KBM-7 (cell line): ENCODE measurements around the gene SEC16A.

ENCODE experiments used
- DNase-seq: peaks from one replicate; pipeline ENCODE4 v3.0.0-alpha.2; 2015
- in situ Hi-C: fragments of 300-500 bp; cut with MboI; formaldehyde crosslinking; loops from 2 replicates; pipeline ENCODE4 v1.14.3; 2020; ENCODE audit warnings: low sequenced_read_pairs, low pct_unique_long_range_greater_than_20kb, mixed read lengths

Gene SEC16A

GRCh38 chr9:136506425-136506824 is 23.6 kb upstream of the SEC16A start:
- in situ Hi-C loops: loop anchor here (10.0 kb wide), 1 partner anchor 118 kb away; no protein-coding TSS in a partner anchor

GRCh38 chr9:136505406-136506403 is 22.9 kb upstream of the SEC16A start:
- no peak for DNase-seq

More at GRCh38 chr9:136506425-136506824, 23.6 kb upstream of the SEC16A start:
- DNase-seq: no peak

GRCh38 chr9:136504512-136505348 is 21.9 kb upstream of the SEC16A start:
- DNase-seq: no peak
- in situ Hi-C loops: loop anchor here (10.0 kb wide), 1 partner anchor 120 kb away; no protein-coding TSS in a partner anchor

More at GRCh38 chr9:136505406-136506403, 22.9 kb upstream of the SEC16A start:
- in situ Hi-C loops: loop anchor here (10.0 kb wide), 1 partner anchor 119 kb away; no protein-coding TSS in a partner anchor

GRCh38 chr9:136502940-136503550 is 20.2 kb upstream of the SEC16A start:
- DNase-seq: no peak
- in situ Hi-C loops: loop anchor here (10.0 kb wide), 1 partner anchor 122 kb away; no protein-coding TSS in a partner anchor

- in situ Hi-C loops: loop anchor here (10.0 kb wide), 1 partner anchor 123 kb away; no protein-coding TSS in a partner anchor
- DNase-seq: no peak
These were observed 19.4 kb upstream of the SEC16A start for GRCh38 chr9:136502196-136502595.

- DNase-seq: no peak
- in situ Hi-C loops: loop anchor here (10.0 kb wide), 1 partner anchor 123 kb away; no protein-coding TSS in a partner anchor
These were observed 18.8 kb upstream of the SEC16A start for GRCh38 chr9:136501686-136502085.

- DNase-seq: no peak
- in situ Hi-C loops: loop anchor here (10.0 kb wide), 1 partner anchor 125 kb away; no protein-coding TSS in a partner anchor
These were observed 17.4 kb upstream of the SEC16A start for GRCh38 chr9:136499935-136500910.

GRCh38 chr9:136499071-136499934 is 16.5 kb upstream of the SEC16A start:
- in situ Hi-C loops: no loop called here
- no peak for DNase-seq

- in situ Hi-C loops: no loop called here
- DNase-seq: no peak
These were observed 15.3 kb upstream of the SEC16A start for GRCh38 chr9:136497916-136498695.

- in situ Hi-C loops: no loop called here
- no peak for DNase-seq
These were observed 14.2 kb upstream of the SEC16A start for GRCh38 chr9:136496801-136497620.

GRCh38 chr9:136496181-136496580 is 13.3 kb upstream of the SEC16A start:
- no peak for DNase-seq
- in situ Hi-C loops: no loop called here

- in situ Hi-C loops: no loop called here
These were observed 12.5 kb upstream of the SEC16A start for GRCh38 chr9:136495238-136495800.

GRCh38 chr9:136494531-136495215 is 11.8 kb upstream of the SEC16A start:
- in situ Hi-C loops: no loop called here
- DNase-seq: no peak

More at GRCh38 chr9:136495238-136495800, 12.5 kb upstream of the SEC16A start:
- DNase-seq: no peak

GRCh38 chr9:136494012-136494411 is 11.2 kb upstream of the SEC16A start:
- no peak for DNase-seq

More at GRCh38 chr9:136494012-136494411, 11.2 kb upstream of the SEC16A start:
- in situ Hi-C loops: no loop called here
